ENCODE measurements around the gene CUBN.

- TF ChIP-seq CTCF (IDR thresholded peaks at IDR 0.05; ENCODE audit: insufficient read depth, low read depth, low read length) (no peak), EZH2 (IDR thresholded peaks at IDR 0.05; ENCODE audit: insufficient read depth, low read length) (no peak)
These were observed 126.5 kb downstream of the CUBN start for GRCh38 chr10:17003151-17003550.

All from astrocyte (in vitro differentiated cells and primary cell).